A673 (cell line): Measurements from ENCODE around the gene PARVB. TPM values are rescaled to one million over a fixed set of nuclear protein-coding genes. Genes with fewer than 3 reads are reported as not detected.

Experiments
- BruUV-seq: library from RNA; stranded (reverse); fragments of 400-500 nt; replicated peaks from 2 replicates; lab custom pipeline; 2021; lab: Mats Ljungman, UMichigan
- CTCF ChIA-PET: fragments of 300-600 bp; sonication (Branson Sonifier 250); formaldehyde crosslinking; loops from one replicate; lab custom pipeline; 2022; ENCODE audit warnings: antibody characterized with exemption; lab: Charles Lee
- POLR2A ChIA-PET: fragments of 300-600 bp; sonication (Branson Sonifier 250); formaldehyde crosslinking; loops from one replicate; lab custom pipeline; 2022; ENCODE audit warnings: antibody characterized with exemption; ENCODE audit not compliant: low non-redundant PET; lab: Charles Lee
- DNase-seq: peaks from one replicate; pipeline ENCODE4 v3.0.0-alpha.2; 2015; ENCODE audit warnings: low spot score
- H3K27ac ChIP-seq: fragments of 200-600 bp; sonication (generic); 2 replicates; pipeline ENCODE4 v1.5.1; 2016; ENCODE audit warnings: mixed run types, low read depth, mild to moderate bottlenecking, mixed read lengths, antibody characterized with exemption, low read length; ENCODE audit not compliant: poor library complexity, severe bottlenecking
- H3K27me3 ChIP-seq: fragments of 200-600 bp; sonication (generic); replicated peaks from 2 replicates; pipeline ENCODE4 v1.6.1; 2017; ENCODE audit warnings: mixed run types, low read depth, mild to moderate bottlenecking, mixed read lengths, antibody characterized with exemption, low read length; ENCODE audit not compliant: insufficient read depth, poor library complexity
- H3K36me3 ChIP-seq: fragments of 200-600 bp; sonication (generic); 2 replicates; pipeline ENCODE4 v1.6.1; 2016; ENCODE audit warnings: mixed run types, mild to moderate bottlenecking, mixed read lengths, antibody characterized with exemption, low read length; ENCODE audit not compliant: insufficient read depth, poor library complexity, severe bottlenecking
- H3K4me1 ChIP-seq: fragments of 200-600 bp; sonication (generic); 2 replicates; pipeline ENCODE4 v1.6.1; 2017; ENCODE audit warnings: mixed run types, mild to moderate bottlenecking, mixed read lengths, antibody characterized with exemption, low read length; ENCODE audit not compliant: insufficient read depth, poor library complexity, severe bottlenecking
- H3K4me3 ChIP-seq: fragments of 200-600 bp; sonication (generic); 2 replicates; pipeline ENCODE4 v1.5.1; 2016; ENCODE audit warnings: low read depth, mixed run types, mild to moderate bottlenecking, mixed read lengths, low read length; ENCODE audit not compliant: poor library complexity, severe bottlenecking
- H3K9me3 ChIP-seq: fragments of 200-600 bp; sonication (generic); 2 replicates; pipeline ENCODE4 v1.6.1; 2016; ENCODE audit warnings: mixed run types, low read depth, mild to moderate bottlenecking, mixed read lengths, antibody characterized with exemption, low read length; ENCODE audit not compliant: poor library complexity, severe bottlenecking
- EZH2 ChIP-seq: fragments of 200-600 bp; sonication (generic); IDR thresholded peaks from 2 replicates; pipeline ENCODE4 v1.6.1; 2017; ENCODE audit warnings: borderline replicate concordance, low read depth, mild to moderate bottlenecking, mixed read lengths, antibody characterized with exemption, low read length; ENCODE audit not compliant: poor library complexity, severe bottlenecking
- intact Hi-C: fragments of 100-400 bp; cut with micrococcal nuclease; formaldehyde crosslinking; loops from one replicate; pipeline ENCODE4 v1.10.0; 2022; ENCODE audit not compliant: unreplicated experiment
- total RNA-seq: library from RNA; stranded (reverse); gene quantifications from 2 replicates; pipeline ENCODE4 v1.2.3, GENCODE V29; 2021
- TF ChIP-seq, protein P1 (sequence below): fragments of 300-800, 200-600 bp; sonication (generic); conservative IDR thresholded peaks from 2 replicates; pipeline ENCODE4 v1.5.1; 2017; ENCODE audit warnings: low read depth, mild to moderate bottlenecking, antibody characterized with exemption, low read length, moderate library complexity, mixed read lengths

The PARVB gene
- total RNA-seq, 1 experiment from 2014 or later = 18.3 TPM

DNA sequence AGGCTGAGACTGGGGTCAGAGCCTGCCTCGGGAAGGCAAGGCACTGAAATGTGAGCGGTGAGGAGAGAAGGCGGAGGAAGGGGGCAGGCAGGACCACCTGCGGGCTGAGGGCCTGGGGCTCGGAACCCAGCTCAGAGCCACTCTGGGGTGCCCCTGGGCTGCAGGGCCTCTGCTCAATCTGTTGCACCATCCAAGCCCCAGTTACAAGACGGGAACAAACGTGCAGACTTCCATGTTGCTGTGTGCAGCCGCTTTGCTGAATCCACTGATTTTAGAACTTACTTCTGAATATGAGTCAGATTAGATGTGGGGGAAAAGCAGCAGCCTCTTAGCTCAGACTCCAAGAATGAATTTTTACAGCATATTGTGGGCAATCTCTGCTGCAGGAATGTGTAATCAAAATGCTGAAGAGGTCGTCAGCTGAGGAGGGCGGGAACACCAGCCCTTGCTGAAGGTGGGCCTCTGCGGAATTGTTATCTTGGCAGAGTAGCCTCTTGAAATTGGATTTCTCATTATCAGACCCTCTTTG is 178.2 kb downstream of the PARVB start:
- Histone ChIP-seq H3K4me1 (no peaks in the 10 kb centered on the region), H3K27me3 (no peaks in the 10 kb centered on the region), H3K9me3 (no peaks in the 10 kb centered on the region), H3K4me3 (no peak overlapping the region), H3K36me3 (no peaks in the 10 kb centered on the region), H3K27ac (no peak overlapping the region)
- no TSS peak for BruUV-seq
- CTCF ChIA-PET = no interaction called here
- TF ChIP-seq, protein P1, sequence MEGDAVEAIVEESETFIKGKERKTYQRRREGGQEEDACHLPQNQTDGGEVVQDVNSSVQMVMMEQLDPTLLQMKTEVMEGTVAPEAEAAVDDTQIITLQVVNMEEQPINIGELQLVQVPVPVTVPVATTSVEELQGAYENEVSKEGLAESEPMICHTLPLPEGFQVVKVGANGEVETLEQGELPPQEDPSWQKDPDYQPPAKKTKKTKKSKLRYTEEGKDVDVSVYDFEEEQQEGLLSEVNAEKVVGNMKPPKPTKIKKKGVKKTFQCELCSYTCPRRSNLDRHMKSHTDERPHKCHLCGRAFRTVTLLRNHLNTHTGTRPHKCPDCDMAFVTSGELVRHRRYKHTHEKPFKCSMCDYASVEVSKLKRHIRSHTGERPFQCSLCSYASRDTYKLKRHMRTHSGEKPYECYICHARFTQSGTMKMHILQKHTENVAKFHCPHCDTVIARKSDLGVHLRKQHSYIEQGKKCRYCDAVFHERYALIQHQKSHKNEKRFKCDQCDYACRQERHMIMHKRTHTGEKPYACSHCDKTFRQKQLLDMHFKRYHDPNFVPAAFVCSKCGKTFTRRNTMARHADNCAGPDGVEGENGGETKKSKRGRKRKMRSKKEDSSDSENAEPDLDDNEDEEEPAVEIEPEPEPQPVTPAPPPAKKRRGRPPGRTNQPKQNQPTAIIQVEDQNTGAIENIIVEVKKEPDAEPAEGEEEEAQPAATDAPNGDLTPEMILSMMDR = no peak
- TF ChIP-seq EZH2 = no peak
- POLR2A ChIA-PET = interaction anchor here (0.7 kb wide), 1 partner anchor 30 kb away, joined by 3 read pairs; no protein-coding TSS in a partner anchor
- no peak for DNase-seq
- intact Hi-C loops = no loop called here

DNA sequence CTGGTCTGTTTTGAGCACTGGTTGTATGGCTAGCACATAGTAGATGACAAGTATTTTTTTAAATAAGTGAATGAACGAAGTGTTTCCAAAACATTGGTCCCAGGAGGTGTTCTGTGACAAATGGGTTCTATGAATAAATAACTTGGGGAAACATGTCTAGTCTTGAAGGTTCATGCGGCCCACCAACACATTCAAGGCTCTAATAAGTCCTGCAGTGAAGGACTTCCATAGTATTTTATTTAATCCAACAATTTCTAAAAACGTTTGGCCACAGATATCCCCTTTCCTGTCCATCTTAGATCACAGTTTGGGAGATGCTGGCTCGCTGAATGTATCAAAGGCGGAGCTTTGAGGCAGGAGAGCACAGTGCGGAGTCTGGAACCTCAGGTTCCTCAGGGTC is 179.1 kb downstream of the PARVB start:
- TF ChIP-seq, protein P1 = no peak
- no peak for TF ChIP-seq EZH2
- BruUV-seq = no TSS peak
- intact Hi-C loops = no loop called here
- H3K4me1 ChIP-seq = no peaks in the 10 kb centered on the region
- no peaks in the 10 kb centered on the region for H3K9me3 ChIP-seq
- H3K27ac ChIP-seq = no peak overlapping the region
- no peaks in the 10 kb centered on the region for H3K36me3 ChIP-seq
- no peak overlapping the region for H3K4me3 ChIP-seq
- H3K27me3 ChIP-seq = no peaks in the 10 kb centered on the region
- no peak for DNase-seq
- ChIA-PET POLR2A (no interaction called here), CTCF (no interaction called here)

GRCh38 chr22:44204739-44205515 is 180.8 kb downstream of the PARVB start:
- Histone ChIP-seq H3K36me3 (no peaks in the 10 kb centered on the region), H3K27ac (no peak overlapping the region), H3K4me3 (no peak overlapping the region), H3K9me3 (no peaks in the 10 kb centered on the region), H3K27me3 (no peaks in the 10 kb centered on the region), H3K4me1 (no peaks in the 10 kb centered on the region)
- ChIA-PET CTCF (no interaction called here), POLR2A (no interaction called here)
- DNase-seq = no peak
- TF ChIP-seq, protein P1 = no peak
- no peak for TF ChIP-seq EZH2
- no TSS peak for BruUV-seq
- intact Hi-C loops = no loop called here
